GM18505 (cell line): ENCODE data around the gene BLID.

Experiments used
- ATAC-seq: cut with Tn5 transposase; IDR thresholded peaks from one replicate; pipeline ENCODE4 v1.9.1; 2021; ENCODE audit not compliant: unreplicated experiment
- POLR2A ChIP-seq: IDR thresholded peaks from 4 replicates; pipeline ENCODE4 v1.6.1; 2011; ENCODE audit warnings: borderline replicate concordance; ENCODE audit not compliant: insufficient read depth, insufficient read length; ENCODE audit errors: extremely low read depth

BLID gene

DNA sequence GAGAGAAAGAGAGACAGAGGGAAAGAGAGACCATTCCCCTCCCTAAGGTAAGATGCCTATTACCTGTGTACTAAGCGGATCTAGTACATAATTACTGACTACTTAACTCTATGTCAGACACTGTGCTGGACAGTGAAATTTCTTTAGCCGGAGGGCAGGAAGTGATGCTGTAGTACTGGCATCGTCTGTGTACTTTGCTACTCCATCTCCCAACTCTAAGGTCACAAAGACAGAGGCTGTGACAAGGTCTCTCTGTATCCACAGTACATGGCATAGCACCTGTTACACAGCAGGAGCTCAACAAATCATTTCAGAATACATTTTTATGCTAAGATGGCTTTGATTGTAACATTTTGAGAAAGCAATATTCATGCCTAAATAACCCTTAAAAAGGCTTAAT is 9.0 kb downstream of the BLID start:
- no peak for ATAC-seq
- no peak for TF ChIP-seq POLR2A

DNA sequence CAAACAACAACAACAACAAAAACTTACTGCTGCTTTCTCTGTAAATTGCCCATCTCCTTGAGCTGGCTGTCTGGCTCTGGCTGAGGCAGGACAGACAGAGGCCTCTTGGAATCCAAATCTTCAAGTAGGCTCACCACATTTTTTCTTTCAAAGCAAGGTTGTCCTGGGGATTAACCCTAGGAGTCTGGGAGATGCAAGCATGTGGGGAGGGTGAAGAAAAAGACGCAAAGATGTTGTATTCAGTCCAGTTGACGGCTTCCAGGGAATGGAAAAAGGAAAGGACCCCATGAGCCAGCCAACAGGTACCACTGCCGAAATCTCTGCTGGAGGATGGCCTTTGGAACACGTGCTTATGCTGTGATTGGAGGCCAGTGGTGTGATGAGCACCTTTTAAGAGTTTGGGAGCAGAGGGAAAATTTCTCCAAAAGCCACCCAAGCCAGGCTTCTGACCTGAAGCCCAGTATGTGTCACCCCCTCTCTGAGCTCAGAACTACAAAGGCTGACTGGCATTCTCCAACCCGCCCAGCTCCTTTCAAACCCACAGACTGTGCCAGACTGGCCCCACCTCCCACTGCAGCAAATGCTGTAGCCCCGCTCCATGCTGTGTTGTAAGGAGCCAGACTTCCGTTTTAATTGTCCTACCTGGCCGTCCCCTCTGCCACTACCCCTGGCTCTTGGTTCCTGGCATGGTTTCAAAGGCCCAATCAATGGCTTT is 10.8 kb downstream of the BLID start:
- ATAC-seq: no peak
- TF ChIP-seq POLR2A: no peak

DNA sequence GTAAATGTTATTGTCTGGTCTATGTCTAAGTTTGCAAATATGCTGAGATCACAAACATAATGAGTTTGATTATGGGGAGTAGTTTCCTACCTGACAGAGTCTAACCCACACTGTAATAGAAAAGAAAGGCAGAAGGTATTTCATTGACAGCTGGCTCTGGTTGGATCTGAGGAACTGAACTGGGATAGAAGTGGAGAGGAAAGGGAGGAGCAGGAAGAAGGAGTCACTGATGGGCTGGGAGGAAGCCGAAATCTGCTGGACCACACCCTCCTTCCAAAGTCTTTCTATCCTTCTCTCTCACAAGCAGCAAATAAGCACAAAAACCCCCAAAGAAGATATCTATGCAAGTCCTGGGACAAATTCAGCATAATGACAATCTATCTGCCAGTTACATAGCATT is 11.7 kb downstream of the BLID start:
- TF ChIP-seq POLR2A: no peak
- ATAC-seq: no peak

DNA sequence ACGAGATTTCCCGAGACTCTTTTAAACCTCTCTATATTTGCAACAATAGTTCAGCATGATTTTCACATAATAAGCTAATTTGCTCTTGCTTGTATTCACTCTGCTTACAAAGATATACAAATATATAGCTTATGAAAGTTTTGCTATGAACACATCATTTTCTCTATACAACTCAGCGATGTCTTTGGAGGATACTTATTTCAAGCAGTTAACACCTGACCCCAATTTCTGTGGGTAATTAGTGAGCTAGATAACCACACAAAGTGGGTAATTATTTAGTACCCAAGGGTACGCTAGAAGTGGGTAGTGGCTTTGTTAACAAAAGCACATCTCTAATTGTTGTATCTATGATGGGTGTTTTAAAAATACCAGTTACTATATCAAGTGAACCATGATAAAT is 12.3 kb downstream of the BLID start:
- TF ChIP-seq POLR2A: no peak
- ATAC-seq: no peak

DNA sequence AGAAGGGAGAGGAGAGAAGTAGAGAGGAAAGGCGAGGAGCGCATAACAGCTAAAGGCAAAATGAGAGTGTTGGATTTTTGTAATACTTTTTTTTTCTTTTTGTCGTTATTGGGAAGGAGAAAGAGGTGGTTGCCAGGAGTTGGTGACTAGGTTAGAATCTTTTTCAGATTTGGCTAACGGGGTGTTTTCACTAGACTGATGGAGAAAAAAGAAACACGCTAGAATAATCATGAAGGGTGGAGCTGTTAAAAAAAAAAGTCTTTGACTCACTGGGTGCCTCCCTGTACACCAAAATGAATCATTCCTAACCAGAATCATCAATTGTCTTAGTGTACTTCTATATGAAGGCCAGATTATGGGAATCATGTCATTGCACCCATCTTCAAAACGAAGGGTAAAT is 12.7 kb downstream of the BLID start:
- ATAC-seq: no peak
- no peak for TF ChIP-seq POLR2A

DNA sequence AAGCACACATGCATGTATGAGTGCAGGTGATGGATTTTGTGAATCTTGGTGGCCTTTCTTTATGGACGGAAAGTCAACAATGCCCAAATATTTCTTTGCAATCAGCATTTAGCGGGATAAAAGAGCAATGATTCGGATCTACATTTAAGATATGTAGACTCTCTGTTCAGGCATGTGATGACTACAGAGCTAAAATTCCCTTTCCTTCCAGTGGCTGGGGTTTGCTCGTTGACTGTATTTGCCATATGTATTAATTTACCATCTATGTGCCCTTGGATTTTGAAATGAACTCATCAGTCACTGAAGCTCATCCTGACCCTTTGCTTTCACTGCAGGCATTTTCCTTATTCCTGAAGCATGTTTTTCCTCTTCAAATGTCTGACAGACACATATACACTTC is 13.6 kb downstream of the BLID start:
- no peak for TF ChIP-seq POLR2A
- ATAC-seq: no peak

DNA sequence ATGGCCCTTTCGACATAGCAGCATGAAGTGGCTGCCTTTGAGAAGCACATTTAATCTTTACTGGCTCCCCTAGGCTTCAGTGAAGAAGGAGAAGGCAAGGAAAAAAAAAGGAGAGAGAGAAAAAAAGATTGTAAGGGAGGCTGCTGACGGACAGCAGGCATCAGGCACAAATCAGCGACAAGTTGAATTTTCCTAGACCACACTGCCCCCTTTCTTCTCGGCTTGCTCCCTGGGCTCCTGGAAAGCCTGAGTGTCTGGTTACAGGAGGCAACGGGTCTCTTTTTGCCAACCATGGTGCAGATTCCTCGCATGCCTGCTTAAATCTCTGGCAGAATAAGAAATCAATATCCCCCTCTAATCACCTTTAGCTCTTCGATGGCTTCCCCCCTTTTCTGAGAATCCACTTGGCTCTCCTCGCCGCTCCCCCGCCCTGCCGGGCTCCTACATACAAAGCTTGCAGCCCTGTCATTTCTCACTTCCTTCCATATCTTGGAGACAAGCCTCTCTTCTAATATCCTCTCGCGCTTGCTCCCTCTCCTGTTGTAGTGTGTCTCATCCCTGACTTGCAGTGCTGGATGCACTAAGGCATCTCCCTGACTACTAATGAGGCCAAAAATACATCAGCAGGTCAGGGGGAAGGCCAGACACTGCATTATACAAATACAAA is 14.3 kb downstream of the BLID start:
- ATAC-seq: no peak
- no peak for TF ChIP-seq POLR2A

DNA sequence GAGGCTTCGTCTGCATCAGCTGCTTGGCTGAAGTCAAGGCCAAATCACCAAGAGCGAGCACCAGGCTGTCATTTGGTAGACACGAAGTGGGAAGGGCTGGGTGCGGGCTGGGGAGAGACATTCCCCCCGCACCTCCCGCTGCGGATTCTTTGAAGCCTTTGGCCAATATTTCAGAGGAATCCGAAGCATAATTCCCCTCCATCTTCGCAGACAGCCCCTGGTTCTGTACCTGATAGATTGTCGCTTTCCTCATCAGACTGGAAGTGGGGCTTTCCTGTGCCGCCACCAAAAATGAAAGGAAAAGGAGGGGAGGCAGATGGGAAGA is 15.3 kb downstream of the BLID start:
- no peak for ATAC-seq
- TF ChIP-seq POLR2A: no peak

DNA sequence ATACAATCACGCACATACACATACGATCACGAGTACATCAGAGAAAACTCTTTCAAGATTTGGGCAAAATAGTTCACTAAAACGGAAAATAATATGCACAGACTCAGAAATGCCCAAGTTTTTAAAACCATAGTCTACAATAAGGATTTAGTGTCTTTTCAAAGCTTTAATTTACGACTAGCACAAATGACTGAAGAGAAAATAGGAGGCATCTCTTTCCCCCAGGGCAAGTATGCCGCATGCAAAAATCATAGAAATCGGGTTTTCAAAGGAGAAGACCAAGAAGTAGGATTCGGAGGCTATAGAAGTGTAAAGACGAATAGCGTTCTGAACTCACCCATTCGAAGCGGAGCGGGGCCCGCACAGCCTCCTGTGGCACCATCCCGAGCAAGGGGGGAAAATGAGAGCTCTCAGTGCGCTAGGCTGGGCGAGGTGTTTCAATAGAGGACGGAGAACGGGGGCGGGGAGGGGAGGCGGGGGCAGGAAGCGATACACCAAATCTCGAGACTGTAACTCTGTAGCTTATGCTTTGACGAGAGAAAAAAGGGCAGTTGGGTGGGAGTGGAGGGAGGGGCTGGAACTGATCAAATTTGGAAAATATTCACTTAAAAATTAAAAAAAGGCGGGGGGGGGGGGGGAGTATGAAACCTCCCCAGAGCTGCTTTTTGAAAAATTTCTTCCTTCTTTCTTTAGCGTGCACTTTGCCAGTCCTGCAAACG is 15.8 kb downstream of the BLID start:
- ATAC-seq: no peak
- TF ChIP-seq POLR2A: no peak

DNA sequence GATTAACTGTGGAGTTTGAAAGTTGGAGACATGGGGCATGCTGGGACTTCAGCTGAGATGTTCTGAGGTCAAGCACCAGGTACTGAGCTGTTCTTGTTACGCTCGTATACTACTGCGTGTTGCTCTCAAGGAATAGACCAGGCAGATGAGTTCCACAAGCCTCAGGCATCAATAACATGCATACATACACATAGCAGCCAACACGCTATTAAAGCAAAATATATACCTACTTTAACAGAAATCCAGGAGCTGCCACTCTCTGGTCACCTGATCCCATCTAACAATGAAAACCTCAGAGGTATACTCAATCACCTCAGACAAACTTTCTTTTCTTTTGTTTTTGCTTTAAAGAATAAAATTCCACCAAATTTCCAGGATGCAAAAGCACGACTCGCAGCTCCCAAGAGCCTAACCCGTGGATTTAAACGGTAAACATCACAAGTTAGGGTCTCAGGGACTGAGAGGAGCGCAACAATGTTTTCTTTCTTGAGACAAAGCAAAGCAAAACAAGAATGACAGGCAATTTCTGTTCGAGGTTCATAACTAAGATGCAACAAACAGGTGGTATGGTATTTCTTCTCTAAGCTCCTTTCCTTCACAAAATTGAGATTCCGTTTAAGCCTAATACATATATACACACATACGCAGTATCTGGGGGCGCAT is 16.5 kb downstream of the BLID start:
- no peak for ATAC-seq
- no peak for TF ChIP-seq POLR2A

DNA sequence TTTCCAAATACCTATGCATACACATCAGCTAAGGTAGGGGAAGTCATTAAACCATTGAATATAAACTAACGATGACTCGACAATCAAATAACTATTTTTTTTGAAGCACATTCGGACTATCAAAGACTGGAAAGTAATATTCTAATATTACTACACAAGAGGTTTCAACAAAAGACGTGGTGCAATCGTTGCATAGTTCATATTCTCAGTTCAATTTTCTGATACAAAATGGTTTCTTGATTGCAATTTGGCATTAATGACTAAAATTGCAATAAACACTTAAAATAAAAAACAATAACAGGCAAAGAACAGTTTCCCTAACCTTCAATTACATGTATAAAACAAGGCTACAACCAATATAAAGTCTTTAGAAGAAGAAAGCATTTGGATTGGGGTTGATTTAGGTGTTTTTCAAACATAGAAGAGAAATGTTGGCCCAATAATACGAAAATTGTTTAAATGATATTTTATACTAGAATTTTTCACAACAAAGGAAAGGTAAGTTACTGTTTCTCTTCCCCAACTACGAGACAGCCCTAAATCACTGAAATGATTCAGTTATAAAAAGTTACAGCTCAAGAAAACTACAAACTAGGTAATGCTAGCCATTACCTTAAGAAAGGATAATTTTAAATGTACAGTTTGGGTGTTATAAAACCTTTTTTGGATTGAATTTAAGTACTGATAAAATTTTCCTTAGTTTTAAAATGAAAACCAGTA is 17.6 kb downstream of the BLID start:
- TF ChIP-seq POLR2A: no peak
- no peak for ATAC-seq

DNA sequence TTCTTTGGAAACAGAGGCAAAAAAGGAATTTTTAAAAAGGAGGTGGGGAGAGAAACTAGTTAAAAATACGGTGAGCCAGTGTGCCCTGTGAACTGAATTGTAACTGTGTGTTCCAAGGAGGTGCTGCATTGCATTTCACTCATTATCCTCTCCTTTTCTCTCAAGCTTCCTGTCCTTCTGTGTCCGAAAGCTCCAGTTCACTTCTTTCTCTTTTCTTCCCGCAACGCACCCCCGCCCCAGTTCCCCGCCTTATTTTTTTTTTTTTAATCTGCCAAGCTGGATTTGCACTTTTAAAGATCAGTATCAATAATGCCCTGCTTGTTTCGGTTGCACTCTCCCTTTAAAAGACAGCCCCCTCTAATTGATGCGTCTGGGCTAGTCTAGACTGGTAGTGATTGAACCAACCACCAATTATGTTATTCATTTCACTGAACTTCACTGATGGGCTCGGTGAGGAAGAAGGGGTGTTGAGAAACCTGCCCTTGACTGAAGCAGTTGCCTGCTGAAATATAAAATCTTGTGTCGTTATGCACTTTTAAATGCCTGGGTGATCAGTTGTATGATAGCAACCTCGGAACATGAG is 18.5 kb downstream of the BLID start:
- TF ChIP-seq POLR2A: no peak
- no peak for ATAC-seq
